HEK293T (cell line): ENCODE results near the gene KCND3.

ENCODE experiments used
- ARNT ChIP-seq: fragments of 450-650 bp; IDR thresholded peaks from 2 replicates; pipeline ENCODE4 v1.6.1; 2017; ENCODE audit warnings: mild to moderate bottlenecking
- BHLHE40 ChIP-seq: fragments of 450-650 bp; IDR thresholded peaks from 2 replicates; pipeline ENCODE4 v1.6.1; 2016; ENCODE audit warnings: mild to moderate bottlenecking, moderate library complexity, borderline replicate concordance
- CTBP1 ChIP-seq: fragments of 450-650 bp; IDR thresholded peaks from 2 replicates; pipeline ENCODE4 v1.6.1; 2016; ENCODE audit warnings: borderline replicate concordance
- ELF4 ChIP-seq: fragments of 450-650 bp; IDR thresholded peaks from 2 replicates; pipeline ENCODE4 v1.6.1; 2017; ENCODE audit warnings: antibody characterized with exemption
- FOXM1 ChIP-seq: fragments of 450-650 bp; IDR thresholded peaks from 2 replicates; pipeline ENCODE4 v1.6.1; 2017; ENCODE audit warnings: mild to moderate bottlenecking, borderline replicate concordance
- LEF1 ChIP-seq: fragments of 450-650 bp; IDR thresholded peaks from 2 replicates; pipeline ENCODE4 v1.6.1; 2017; ENCODE audit warnings: mild to moderate bottlenecking, borderline replicate concordance
- NFRKB ChIP-seq: fragments of 450-650 bp; IDR thresholded peaks from 2 replicates; pipeline ENCODE4 v1.6.1; 2016; ENCODE audit warnings: mild to moderate bottlenecking, moderate library complexity
- PKNOX1 ChIP-seq: fragments of 450-650 bp; IDR thresholded peaks from 2 replicates; pipeline ENCODE4 v1.6.1; 2016
- SP1 ChIP-seq: fragments of 450-650 bp; IDR thresholded peaks from 2 replicates; pipeline ENCODE4 v1.6.1; 2017
- SUZ12 ChIP-seq: fragments of 450-650 bp; IDR thresholded peaks from 2 replicates; pipeline ENCODE4 v1.6.1; 2016; ENCODE audit warnings: mild to moderate bottlenecking
- TARDBP ChIP-seq: fragments of 450-650 bp; IDR thresholded peaks from 2 replicates; pipeline ENCODE4 v1.6.1; 2016

GRCh38 chr1:112012823-112013222, 23.4 kb upstream of the KCND3 start:
- TF ChIP-seq SUZ12 (no peak), ELF4 (no peak), FOXM1 (no peak), ARNT (no peak), NFRKB (no peak), SP1 (no peak), PKNOX1 (no peak), LEF1 (no peak), BHLHE40 (no peak), TARDBP (no peak), CTBP1 (no peak)
